ENCODE data around the gene VASN. TPM values are rescaled to one million over a fixed set of nuclear protein-coding genes. Genes with fewer than 3 reads are reported as not detected.

Gene VASN
- total RNA-seq, 8 experiments from 2014 or later: 0.33 to 55.0 (median 4.3) TPM

DNA sequence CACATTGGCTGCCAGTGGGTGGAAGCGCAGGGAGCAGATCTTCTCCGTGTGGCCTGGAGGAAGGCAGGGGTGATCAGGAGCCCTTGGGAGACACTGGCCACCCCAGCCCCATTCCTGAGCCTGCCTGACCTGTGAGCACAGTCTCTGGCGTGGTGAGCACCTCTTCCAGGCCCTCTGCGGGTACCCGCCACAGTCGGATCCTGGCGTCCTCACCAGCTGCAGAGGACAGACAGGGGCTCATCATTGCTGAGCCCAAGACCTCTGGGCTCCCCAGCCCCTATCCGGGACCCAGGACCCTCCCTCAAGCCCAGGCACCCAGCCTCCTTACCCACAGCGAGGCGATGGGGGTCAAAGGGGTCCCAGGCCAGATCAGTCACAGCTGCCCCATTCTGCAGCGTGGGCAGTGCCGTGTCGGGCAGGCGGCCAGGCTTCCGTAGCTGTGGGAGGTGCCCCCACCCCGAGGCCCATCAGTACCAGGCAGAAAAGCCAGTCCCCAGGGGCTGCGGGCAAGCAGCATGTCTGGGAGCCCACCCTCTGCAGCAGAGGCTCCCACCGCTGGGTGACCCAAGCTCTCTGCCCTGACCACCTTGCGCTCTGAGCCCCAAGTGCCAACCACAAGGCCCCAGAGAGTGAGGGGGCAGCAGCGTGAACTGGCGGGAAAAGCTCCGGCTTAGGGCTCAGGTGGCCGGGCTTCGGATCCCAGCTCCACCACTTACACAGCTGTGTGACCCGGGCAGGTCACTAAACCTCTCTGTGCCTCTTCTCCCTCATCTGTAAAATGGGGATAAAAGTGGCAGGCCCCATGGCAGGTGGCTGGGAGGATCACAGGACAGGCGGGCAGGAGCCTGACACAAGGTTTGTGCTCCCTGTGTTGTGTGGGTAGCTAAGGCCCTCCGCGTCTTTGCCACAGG lies 10.4 kb upstream of the VASN start:
- Histone ChIP-seq H3K4me1 (replicated peaks in 1 of 2) (peaks cover 0 to 2% of the 10 kb centered on the region in 2 donors), H3K4me3 (no peak overlapping the region), H3K27ac (no peak overlapping the region)
- ATAC-seq (replicated peaks in 6 of 8): no peak
- in situ Hi-C loops (cut with MboI; ENCODE audit: low pct_unique_long_range_greater_than_20kb in 2 of 9, low sequenced_read_pairs in 9 of 9, unreplicated experiment in 9 of 9): no loop called here
- 80 to 100% (median 91%) methylated on average over 1 to 18 of the region's 28 CpGs; no CpG with 5 or more reads in 4 of the 10 experiments for WGBS, 10 experiments

- in situ Hi-C loops (cut with MboI; ENCODE audit: low pct_unique_long_range_greater_than_20kb in 2 of 9, low sequenced_read_pairs in 9 of 9, unreplicated experiment in 9 of 9): no loop called here
- H3K4me3 ChIP-seq: no peak overlapping the region
- H3K27ac ChIP-seq: no peak overlapping the region
- no peak for ATAC-seq (replicated peaks in 6 of 8)
- peaks cover 0 to 2% of the 10 kb centered on the region in 2 donors for H3K4me1 ChIP-seq (replicated peaks in 1 of 2)
- no CpG with 5 or more reads among the region's 12 CpGs for WGBS, 10 experiments
These were observed 9.7 kb upstream of the VASN start for GRCh38 chr16:4361944-4362311.

DNA sequence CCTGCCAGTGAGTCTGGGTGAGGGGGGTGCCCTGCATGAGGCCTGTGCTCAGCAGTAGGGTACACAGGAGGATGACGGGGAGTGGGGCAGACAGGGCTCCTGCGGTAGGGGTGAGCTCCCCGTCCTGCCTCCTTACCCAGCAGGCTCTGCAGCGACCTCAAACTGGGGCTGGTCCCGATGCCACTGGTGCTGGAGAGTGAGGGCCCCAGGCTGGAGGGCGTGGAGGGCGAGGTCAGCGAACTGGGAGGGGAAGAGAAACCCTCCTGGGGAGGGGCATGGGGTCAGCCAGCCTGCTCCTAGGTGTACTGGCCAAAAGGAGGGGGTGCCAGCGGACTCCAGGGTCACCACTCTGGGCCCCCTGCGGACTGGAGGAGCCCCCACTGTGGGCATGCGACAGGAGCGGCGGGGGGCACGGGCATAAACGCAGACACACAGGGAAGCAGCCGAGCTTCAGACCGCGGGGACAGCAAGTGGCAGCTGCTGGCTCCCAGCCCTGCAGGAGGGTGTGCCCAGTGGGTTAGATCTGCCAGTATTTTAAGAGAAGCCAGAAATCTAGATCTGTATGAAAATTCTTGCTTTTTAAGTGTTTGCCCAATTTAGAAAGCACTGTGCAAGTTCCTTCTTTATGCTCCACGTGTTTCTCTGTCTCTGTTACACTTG lies 9.0 kb upstream of the VASN start:
- ATAC-seq (replicated peaks in 6 of 8): no peak
- 40 to 80% (median 71%) methylated on average over 1 to 3 of the region's 19 CpGs; no CpG with 5 or more reads in 5 of the 10 experiments for WGBS, 10 experiments
- peaks cover 0 to 2% of the 10 kb centered on the region in 2 donors for H3K4me1 ChIP-seq (replicated peaks in 1 of 2)
- no peak overlapping the region for H3K27ac ChIP-seq
- in situ Hi-C loops (cut with MboI; ENCODE audit: low pct_unique_long_range_greater_than_20kb in 2 of 9, low sequenced_read_pairs in 9 of 9, unreplicated experiment in 9 of 9): no loop called here
- H3K4me3 ChIP-seq: no peak overlapping the region

GRCh38 chr16:4364196-4365013 lies 7.2 kb upstream of the VASN start:
- no peak overlapping the region for H3K27ac ChIP-seq
- 80% methylated on average over 1 of the region's 37 CpGs; no CpG with 5 or more reads in 9 of the 10 experiments for WGBS, 10 experiments
- in situ Hi-C loops (cut with MboI; ENCODE audit: low pct_unique_long_range_greater_than_20kb in 2 of 9, low sequenced_read_pairs in 9 of 9, unreplicated experiment in 9 of 9): no loop called here

GRCh38 chr16:4365014-4365406 lies 6.6 kb upstream of the VASN start:
- no peaks in the 10 kb centered on the region for H3K4me1 ChIP-seq (replicated peaks in 1 of 2)
- no peak for ATAC-seq (replicated peaks in 6 of 8)
- in situ Hi-C loops (cut with MboI; ENCODE audit: low pct_unique_long_range_greater_than_20kb in 2 of 9, low sequenced_read_pairs in 9 of 9, unreplicated experiment in 9 of 9): no loop called here
- 69 to 100% (median 90%) methylated on average over 1 to 3 of the region's 10 CpGs; no CpG with 5 or more reads in 6 of the 10 experiments for WGBS, 10 experiments
- H3K27ac ChIP-seq: no peak overlapping the region
- no peak overlapping the region for H3K4me3 ChIP-seq

More at GRCh38 chr16:4364196-4365013, 7.2 kb upstream of the VASN start:
- Histone ChIP-seq H3K4me1 (replicated peaks in 1 of 2) (no peaks in the 10 kb centered on the region), H3K4me3 (no peak overlapping the region)
- no peak for ATAC-seq (replicated peaks in 6 of 8)

DNA sequence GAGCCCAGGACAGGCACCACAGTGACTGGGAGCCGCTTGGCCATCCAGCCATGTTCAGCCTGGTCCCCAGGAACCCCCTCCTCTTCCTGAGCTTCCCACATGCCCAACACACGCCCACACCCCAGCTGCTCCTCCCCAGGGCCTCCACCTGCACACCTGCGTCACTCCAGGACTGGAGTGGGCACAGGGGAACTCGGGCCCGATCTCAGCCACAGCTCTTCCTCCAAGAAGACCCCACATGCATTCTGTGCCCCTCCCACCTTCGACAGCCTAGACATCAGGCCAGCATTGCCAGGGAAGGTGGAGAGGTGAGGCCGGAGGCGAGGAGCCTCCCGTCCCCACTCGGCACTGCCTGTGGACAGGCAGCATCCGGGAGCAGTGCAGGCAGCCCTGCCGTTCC lies 6.0 kb upstream of the VASN start:
- no peak for ATAC-seq (replicated peaks in 6 of 8)
- Histone ChIP-seq H3K4me3 (no peak overlapping the region), H3K4me1 (replicated peaks in 1 of 2) (no peaks in the 10 kb centered on the region), H3K27ac (no peak overlapping the region)
- in situ Hi-C loops (cut with MboI; ENCODE audit: low pct_unique_long_range_greater_than_20kb in 2 of 9, low sequenced_read_pairs in 9 of 9, unreplicated experiment in 9 of 9): no loop called here
- WGBS, 10 experiments: 60% methylated on average over 1 of the region's 12 CpGs; no CpG with 5 or more reads in 9 of the 10 experiments

- no peak for ATAC-seq (replicated peaks in 6 of 8)
- Histone ChIP-seq H3K4me3 (no peak overlapping the region), H3K27ac (no peak overlapping the region), H3K4me1 (replicated peaks in 1 of 2) (peaks cover 0 to 3% of the 10 kb centered on the region in 2 donors)
- in situ Hi-C loops (cut with MboI; ENCODE audit: low pct_unique_long_range_greater_than_20kb in 2 of 9, low sequenced_read_pairs in 9 of 9, unreplicated experiment in 9 of 9): no loop called here
- WGBS, 10 experiments: 60% methylated on average over 2 of the region's 13 CpGs; no CpG with 5 or more reads in 9 of the 10 experiments
These were observed 5.6 kb upstream of the VASN start for GRCh38 chr16:4366016-4366415.

DNA sequence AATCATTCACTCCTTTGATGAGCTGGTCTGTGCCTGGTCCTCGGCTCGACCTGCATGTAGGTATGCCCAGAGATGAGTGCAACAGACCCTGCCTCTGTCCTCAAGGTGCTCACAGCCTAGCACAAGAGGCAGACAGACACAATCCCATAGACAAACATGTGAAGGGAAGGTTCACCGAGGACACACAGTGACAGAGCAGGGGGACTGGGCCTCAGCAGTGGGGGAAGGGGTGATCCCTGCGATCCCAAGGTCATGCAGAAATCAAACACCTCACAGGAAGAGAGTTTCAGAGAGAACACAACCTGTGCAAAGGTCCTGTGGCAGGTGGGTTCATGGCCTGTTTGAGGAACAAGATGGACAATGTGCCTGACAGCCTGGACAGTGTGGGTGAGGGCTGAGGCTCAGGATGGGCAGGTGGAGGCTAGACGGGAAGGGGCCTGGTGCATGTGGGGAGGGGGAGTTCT lies 4.2 kb upstream of the VASN start:
- H3K27ac ChIP-seq: no peak overlapping the region
- WGBS, 10 experiments: 96 to 100% (median 100%) methylated on average over 1 to 4 of the region's 5 CpGs; no CpG with 5 or more reads in 5 of the 10 experiments
- H3K4me3 ChIP-seq: no peak overlapping the region
- ATAC-seq (replicated peaks in 6 of 8): no peak
- in situ Hi-C loops (cut with MboI; ENCODE audit: low pct_unique_long_range_greater_than_20kb in 2 of 9, low sequenced_read_pairs in 9 of 9, unreplicated experiment in 9 of 9): no loop called here
- peaks cover 7 to 12% of the 10 kb centered on the region in 2 donors for H3K4me1 ChIP-seq (replicated peaks in 1 of 2)

DNA sequence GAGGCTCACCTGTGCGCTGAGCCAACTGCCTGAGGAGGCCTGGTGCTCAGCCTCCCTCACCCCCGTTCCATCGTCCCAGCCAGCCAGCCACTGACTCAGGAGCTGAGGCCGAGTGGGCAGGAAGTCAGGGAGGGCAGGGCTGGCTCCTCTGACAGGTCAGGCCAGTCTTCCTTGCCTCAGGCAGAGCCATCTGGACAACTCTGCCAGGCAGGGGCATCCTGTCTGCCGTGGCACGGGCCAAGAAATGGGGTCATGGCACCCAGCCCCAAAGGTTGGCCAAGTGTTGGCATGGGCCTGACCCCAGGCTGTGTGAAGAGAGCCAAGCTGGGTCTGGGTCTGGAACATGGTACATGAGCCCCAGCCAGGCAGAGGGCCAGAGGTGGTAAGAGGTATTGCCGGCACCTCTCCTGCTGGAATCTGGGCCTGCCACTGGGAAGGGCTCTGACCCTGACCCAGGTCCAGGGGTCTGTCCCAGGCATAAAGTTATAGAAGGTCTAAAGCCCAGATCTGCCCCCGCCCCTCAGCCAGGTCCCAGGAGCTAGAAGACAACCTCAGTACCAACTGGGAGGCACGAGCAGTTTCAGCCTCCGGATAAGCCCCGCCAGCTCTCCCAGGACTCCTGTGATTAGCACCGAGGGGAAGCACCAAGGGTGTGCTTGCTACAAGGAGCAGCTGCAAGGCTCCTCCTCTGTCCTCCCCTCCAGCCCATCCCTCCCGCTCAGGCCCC lies 2.5 kb upstream of the VASN start:
- WGBS, 10 experiments: 70 to 100% (median 80%) methylated on average over 1 to 4 of the region's 13 CpGs; no CpG with 5 or more reads in 6 of the 10 experiments
- Histone ChIP-seq H3K27ac (no peak overlapping the region), H3K4me3 (no peak overlapping the region), H3K4me1 (replicated peaks in 1 of 2) (peaks cover 23 to 29% of the 10 kb centered on the region in 2 donors)
- in situ Hi-C loops (cut with MboI; ENCODE audit: low pct_unique_long_range_greater_than_20kb in 2 of 9, low sequenced_read_pairs in 9 of 9, unreplicated experiment in 9 of 9): no loop called here
- no peak for ATAC-seq (replicated peaks in 6 of 8)

GRCh38 chr16:4370151-4370550 lies 1.5 kb upstream of the VASN start:
- 86 to 100% (median 94%) methylated on average over 1 to 2 of the region's 3 CpGs; no CpG with 5 or more reads in 7 of the 10 experiments for WGBS, 10 experiments
- in situ Hi-C loops (cut with MboI; ENCODE audit: low pct_unique_long_range_greater_than_20kb in 2 of 9, low sequenced_read_pairs in 9 of 9, unreplicated experiment in 9 of 9): no loop called here
- Histone ChIP-seq H3K27ac (no peak overlapping the region), H3K4me3 (no peak overlapping the region), H3K4me1 (replicated peaks in 1 of 2) (peaks cover 28 to 39% of the 10 kb centered on the region in 2 donors)
- ATAC-seq (replicated peaks in 6 of 8): no peak

DNA sequence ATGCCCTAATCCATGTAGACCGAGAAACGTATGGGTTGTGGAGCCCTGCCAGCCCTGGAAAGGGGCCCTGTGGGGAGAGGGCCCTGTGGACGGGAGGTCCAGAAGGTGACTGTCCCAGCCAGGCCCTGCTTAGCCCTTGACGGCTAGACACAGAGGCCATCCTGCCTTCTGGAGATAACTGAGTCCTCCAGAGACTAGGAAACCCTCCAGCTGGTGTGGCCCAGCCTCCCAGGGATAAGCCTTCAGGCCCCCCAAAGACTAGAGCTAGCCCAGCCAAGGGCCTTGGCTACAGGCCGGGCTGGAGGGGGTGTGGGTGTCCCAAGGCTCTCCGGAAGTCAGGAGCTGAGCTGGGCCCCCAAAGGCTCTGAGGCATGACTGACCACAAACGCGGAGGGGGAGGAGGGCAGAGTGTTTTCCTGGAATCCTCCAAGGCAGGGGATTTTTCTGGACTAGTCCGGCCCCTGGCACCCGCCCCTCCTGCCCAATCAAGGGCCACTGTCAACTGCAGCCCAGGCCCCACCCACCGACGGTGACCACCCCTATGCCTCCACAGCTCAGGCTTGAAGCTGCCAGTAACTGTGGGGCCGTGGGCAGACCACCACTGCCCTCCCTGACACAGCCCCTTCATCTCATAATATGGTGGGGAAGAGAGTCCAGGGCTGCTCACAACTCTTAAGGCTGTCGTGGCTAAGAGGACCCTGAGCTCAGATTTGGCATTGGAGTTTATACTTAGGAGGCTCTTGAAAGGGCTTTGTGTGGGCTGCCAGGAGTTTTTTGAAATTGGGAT lies 885 bp upstream of the VASN start:
- in situ Hi-C loops (cut with MboI; ENCODE audit: low pct_unique_long_range_greater_than_20kb in 2 of 9, low sequenced_read_pairs in 9 of 9, unreplicated experiment in 9 of 9): no loop called here
- peak in 2 of 8 experiments; percentile 2 to 3 for ATAC-seq (replicated peaks in 6 of 8)
- 43 to 80% (median 60%) methylated on average over 1 to 6 of the region's 14 CpGs; no CpG with 5 or more reads in 5 of the 10 experiments for WGBS, 10 experiments
- peak overlapping the region in 1 of 5 donors; percentile 46 for H3K4me3 ChIP-seq
- H3K4me1 ChIP-seq (replicated peaks in 1 of 2): peaks cover 28 to 40% of the 10 kb centered on the region in 2 donors
- no peak overlapping the region for H3K27ac ChIP-seq

Data from motor neuron (in vitro differentiated cells).